MM.1S (cell line): Measurements from ENCODE around the gene ZBTB7C.

Source experiments
- EZH2 ChIP-seq: fragments of 300-600 bp; sonication (generic); optimal IDR thresholded peaks from 2 replicates; pipeline ENCODE3; 2017; ENCODE audit warnings: low read depth, mild to moderate bottlenecking, antibody characterized with exemption, low read length, mixed read lengths
- TF ChIP-seq, protein P1 (sequence below): fragments of 300-600 bp; sonication (generic); IDR thresholded peaks from 2 replicates; pipeline ENCODE4 v1.5.1; 2016; ENCODE audit warnings: antibody characterized with exemption, low read length, mixed read lengths

DNA sequence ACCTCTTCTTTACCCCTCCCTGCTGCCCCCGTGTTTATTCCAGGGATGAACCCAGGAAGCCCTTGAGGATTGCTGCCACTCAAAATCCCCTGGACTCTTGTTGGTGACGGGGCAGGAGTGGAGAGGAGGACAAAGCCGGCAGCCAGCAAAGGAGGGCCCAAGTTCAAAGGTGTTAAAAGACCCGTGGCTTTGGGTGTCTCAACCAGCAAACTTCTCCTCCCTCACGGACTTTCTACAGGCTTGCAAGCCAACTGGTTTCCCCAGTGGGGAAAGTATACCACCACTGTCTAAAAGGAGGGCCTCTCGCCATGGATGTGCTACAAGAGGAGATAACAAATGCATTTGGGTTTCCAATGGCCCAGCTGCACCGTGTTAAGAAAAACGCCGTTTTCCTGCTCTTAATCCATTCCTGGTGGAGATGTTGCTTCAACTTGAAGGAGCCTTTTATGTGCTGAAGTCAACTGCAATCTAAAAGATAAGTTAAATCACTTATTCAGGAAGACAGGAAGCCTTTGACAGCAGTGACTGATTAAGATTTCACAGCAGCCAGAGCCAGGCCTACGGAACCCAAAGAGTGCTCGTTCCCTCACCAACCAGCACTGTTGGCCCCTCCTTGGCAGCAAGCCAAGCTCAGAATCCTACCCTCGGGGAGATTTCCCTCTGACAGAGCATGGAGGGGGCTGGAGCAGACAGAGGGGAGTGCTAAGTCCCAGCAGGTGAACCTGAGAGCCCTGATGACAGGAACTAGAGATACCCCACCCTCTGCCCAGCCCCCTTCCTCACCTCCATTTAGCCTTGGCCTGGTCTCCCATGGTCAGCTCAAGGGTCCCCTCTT lies 57.8 kb downstream of the ZBTB7C start:
- TF ChIP-seq, protein P1, sequence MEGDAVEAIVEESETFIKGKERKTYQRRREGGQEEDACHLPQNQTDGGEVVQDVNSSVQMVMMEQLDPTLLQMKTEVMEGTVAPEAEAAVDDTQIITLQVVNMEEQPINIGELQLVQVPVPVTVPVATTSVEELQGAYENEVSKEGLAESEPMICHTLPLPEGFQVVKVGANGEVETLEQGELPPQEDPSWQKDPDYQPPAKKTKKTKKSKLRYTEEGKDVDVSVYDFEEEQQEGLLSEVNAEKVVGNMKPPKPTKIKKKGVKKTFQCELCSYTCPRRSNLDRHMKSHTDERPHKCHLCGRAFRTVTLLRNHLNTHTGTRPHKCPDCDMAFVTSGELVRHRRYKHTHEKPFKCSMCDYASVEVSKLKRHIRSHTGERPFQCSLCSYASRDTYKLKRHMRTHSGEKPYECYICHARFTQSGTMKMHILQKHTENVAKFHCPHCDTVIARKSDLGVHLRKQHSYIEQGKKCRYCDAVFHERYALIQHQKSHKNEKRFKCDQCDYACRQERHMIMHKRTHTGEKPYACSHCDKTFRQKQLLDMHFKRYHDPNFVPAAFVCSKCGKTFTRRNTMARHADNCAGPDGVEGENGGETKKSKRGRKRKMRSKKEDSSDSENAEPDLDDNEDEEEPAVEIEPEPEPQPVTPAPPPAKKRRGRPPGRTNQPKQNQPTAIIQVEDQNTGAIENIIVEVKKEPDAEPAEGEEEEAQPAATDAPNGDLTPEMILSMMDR, result no peak
- no peak for TF ChIP-seq EZH2
